GM21367 (cell line): ENCODE results near the gene BLVRB.
"Not testable (repeated sequence)": the region's sequence is repeated elsewhere in the genome, so short reads cannot be mapped to it uniquely, and the experiment has no call there.

Experiments used
- ATAC-seq: cut with Tn5 transposase; IDR thresholded peaks from one replicate; pipeline ENCODE4 v1.9.1; 2021; ENCODE audit not compliant: unreplicated experiment

BLVRB gene

DNA sequence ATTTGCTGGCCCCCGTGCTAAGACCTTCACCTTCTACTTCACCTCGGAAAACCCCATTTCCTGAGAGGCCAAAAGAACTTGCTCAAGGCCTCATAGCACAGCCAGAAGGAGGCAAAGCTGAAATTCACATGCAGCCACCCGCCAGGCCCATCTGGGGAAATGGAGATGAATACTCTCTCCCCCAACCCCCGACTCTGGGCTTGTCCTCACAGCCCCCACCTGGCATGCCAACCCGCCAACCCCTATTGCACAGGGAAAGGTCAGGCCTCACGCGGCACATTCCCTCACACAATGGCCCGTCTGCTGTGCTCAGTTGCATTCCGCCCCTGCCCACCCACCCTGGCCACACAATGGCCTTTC is 55.5 kb downstream of the BLVRB start:
- no peak for ATAC-seq

DNA sequence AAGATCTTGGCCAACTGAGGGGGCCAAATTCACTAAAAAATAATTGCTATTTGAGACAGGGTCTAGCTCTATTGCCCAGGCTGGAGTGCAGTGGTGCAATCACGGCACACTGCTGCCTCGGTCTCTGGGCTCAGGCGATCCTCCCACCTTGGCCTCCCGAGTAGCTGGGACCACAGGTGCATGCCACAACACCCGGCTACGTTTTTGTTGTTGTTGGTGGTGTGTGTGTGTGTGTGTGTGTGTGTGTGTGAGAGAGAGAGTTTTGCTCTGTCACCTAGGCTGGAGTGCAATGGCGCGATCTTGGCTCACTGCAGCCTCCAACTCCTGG is 57.0 kb downstream of the BLVRB start:
- not testable (repeated sequence) for ATAC-seq

DNA sequence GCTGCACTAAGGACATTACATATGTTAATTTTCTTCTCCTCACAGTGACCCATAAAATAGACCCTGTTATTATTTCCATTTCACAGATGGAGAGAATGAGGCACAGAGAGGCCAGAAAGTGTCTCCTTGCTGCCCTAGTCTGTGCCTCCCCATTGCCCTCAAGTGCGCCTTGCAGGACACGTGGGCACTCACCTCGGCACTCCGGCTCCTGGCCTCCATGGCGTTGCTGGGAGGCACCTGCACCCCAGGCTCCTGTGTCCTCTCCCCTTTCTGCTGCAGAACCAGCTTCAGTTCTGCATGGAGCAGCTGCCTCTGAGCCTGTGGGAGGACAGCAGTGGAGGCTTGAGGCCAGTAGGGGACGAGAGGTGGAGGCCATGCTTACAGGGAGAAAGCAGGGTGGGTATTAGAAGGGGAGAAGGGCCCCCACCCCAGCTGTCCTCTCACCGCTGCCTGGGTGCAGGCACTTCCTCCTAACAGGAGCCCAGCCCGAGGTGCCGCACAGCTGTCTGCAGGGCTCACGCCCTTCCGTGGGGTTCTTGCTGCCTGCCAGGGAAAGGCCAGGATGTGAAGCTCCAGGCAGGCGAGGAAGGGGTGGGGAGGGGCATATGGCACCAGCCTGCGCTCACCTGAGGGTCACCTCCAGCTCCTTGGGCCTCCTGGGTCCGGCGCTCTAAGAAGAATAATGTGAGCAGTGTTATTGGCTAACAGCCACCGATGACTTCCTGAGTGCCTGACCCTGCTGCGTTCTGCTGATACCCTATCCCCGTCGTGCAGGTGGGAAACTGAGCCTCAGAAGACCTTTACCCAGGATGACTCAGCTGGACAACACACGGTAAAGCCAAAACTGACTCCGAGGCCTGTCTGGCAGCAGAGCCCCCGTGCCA is 57.6 kb downstream of the BLVRB start:
- ATAC-seq, result no peak

DNA sequence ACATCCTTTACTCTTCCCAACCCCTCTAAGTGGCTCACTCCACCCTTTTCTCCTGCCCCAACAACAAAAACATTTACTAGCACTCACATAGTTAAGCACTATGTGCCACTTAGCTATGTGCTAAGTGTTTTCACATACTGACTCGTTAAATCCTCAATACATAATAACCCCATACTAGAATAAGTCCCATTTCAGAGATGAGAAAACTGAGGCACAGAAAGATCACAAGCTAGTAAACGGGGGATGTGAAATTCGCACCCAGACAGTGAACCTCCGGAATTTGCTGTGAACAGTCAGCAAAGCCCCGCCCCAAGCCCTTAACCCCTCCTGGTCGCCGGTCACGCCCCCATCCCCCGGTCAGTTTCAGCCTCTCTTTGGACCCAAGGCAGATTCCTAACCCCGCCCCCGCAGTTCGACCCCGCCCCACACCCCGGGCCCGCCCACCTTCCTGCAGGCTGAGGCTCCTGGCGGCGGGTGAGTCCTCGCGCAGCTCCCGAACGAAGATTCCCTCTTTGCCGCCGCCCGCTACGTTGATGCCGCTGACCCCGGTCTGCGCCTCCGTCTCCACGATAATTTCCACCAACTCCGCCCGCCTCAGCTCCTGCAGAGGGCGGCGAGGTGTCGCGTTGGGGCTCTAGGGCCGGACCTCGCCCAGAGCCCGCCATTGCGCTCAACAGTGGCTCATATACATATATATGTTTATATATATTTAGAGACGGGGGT is 62.1 kb downstream of the BLVRB start:
- ATAC-seq, result no peak

DNA sequence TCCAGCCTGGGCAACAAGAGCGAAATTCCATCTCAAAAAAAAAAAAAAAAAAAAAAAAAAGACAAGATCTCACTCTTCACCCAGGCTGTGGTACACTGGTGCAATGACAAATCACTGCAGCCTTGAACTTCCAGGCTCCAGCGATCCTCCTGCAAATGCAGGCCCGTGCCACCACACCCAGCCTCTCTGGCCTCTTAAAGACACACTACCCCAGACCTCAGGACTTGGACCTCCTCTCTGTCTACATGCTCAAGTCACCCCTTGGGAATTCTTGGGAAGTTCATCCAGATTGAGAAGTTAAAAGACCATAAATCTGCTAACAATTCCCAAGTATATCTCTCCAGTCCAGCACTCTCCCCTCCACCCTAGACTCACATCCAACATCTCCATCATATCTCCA is 65.0 kb downstream of the BLVRB start:
- no peak for ATAC-seq

DNA sequence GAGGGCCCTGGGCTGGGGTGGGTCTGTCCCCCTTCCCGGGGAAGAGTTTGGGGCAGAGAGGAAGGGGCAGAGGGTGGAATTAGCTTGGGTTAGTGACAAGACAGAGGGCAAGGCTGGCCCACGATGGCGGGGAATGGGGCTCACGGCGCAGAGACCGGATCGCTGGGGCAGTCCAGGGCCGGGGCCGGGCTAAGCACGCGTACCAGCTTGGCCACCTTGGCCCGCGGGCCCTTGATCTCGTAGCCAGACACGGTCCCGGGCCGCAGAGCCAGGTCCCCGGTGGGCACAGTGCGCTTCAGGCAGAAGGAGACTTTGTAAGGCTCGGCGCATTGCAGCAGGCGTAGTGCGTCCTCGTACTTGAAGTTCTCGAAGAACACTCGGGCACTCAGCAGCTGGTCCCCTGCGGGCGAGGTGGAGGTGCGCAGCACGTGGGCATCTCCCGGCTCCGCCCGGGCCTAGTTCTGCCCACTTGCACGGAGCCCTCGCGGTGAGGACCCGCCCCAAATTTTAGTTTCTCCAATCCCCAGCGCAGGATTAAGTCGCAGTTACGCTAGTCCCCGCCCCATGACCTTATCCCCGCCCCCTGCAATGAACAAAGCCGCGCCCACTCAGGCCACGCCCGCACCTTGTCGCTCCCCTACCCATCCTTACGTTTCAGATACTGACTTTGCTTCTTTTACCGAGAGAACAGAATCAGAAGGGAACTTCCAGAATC is 67.0 kb downstream of the BLVRB start:
- ATAC-seq, result no peak
